Epithelial cell of proximal tubule (primary cell): ENCODE results near the gene PTPN3. TPM values are rescaled to one million over a fixed set of nuclear protein-coding genes. Genes with fewer than 3 reads are reported as not detected.
"Not testable (repeated sequence)": the region's sequence is repeated elsewhere in the genome, so short reads cannot be mapped to it uniquely, and the experiment has no call there.

Experiments
- DNase-seq: peaks from one replicate; pipeline ENCODE4 v3.0.0-alpha.2; 2011; ENCODE audit warnings: low read depth
- H3K4me3 ChIP-seq: 2 replicates; pipeline ENCODE4 v1.5.1; 2011; ENCODE audit warnings: low read depth, mild to moderate bottlenecking, low read length
- total RNA-seq: library from RNA; depleted of rRNA; stranded (reverse); fragments of >200 nt; gene quantifications from 2 replicates; pipeline ENCODE4 v1.2.3, GENCODE V29; 2015
- TF ChIP-seq, protein P1 (sequence below): conservative IDR thresholded peaks from 2 replicates; pipeline ENCODE4 v1.5.1; 2012; ENCODE audit warnings: low read depth, mild to moderate bottlenecking, low read length

Gene PTPN3
- total RNA-seq, 1 donor from 2014 or later, result 53.0 TPM

DNA sequence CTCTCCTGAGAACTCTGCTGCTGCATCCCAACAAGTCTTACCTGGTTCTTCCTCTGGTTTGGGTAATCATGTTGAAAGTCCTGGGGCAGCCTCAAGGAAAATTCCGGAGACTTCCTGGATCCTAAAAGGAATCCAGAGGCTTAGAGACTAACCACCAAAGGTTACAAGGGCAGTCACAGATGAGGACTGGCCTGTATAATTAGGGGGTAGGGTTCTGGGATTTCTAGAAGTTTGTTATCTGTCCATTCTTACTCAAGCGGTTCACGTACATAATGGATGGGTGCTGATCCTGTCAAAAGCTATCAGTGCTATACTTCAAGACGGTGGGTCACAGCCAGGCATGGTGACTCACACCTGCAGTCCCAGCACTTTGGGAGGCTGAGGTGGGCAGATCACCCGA, 125.9 kb downstream of the PTPN3 start:
- DNase-seq, result no peak
- H3K4me3 ChIP-seq, result no peak overlapping the region
- TF ChIP-seq, protein P1, sequence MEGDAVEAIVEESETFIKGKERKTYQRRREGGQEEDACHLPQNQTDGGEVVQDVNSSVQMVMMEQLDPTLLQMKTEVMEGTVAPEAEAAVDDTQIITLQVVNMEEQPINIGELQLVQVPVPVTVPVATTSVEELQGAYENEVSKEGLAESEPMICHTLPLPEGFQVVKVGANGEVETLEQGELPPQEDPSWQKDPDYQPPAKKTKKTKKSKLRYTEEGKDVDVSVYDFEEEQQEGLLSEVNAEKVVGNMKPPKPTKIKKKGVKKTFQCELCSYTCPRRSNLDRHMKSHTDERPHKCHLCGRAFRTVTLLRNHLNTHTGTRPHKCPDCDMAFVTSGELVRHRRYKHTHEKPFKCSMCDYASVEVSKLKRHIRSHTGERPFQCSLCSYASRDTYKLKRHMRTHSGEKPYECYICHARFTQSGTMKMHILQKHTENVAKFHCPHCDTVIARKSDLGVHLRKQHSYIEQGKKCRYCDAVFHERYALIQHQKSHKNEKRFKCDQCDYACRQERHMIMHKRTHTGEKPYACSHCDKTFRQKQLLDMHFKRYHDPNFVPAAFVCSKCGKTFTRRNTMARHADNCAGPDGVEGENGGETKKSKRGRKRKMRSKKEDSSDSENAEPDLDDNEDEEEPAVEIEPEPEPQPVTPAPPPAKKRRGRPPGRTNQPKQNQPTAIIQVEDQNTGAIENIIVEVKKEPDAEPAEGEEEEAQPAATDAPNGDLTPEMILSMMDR, result no peak

DNA sequence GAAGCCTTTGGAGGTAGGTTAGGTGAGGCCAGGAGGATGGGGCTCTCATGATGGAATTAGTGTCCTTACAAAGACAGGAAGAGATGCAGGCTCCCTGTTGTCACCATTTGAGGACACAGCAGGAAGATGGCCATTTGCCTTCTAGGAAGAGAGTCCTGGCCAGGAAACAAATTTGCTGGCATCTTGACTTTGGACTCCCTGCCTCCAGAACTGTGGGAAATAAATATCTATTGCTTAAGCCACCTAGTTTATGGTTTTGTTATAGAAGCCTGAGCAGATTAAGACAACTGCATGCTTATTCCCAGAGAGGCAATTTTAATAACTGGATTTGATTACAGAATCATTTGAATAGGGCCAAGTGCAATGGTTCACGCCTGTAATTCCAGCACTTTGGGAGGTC, 126.7 kb downstream of the PTPN3 start:
- no peak for DNase-seq
- H3K4me3 ChIP-seq, result no peak overlapping the region
- TF ChIP-seq, protein P1, result no peak

DNA sequence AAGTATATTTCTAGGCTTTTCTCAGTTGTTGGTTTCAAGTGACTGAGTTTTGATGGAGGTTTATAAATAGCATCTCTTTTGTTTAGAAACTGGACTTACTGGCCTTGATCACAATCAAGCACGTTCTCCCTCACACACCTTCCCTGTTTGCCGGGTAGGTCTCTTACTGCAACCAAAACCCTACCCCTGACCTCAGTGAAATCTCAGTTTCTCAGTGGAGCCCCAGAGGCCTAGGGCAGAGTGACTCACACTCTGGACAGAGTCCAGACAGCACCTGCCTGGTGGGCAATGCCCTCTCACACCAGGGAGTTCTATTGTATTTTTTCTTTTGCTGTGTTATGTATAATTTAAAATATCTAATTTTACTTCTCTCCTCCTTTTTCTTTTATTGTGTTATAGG, 128.8 kb downstream of the PTPN3 start:
- no peak for DNase-seq
- H3K4me3 ChIP-seq, result no peak overlapping the region
- TF ChIP-seq, protein P1, result no peak

DNA sequence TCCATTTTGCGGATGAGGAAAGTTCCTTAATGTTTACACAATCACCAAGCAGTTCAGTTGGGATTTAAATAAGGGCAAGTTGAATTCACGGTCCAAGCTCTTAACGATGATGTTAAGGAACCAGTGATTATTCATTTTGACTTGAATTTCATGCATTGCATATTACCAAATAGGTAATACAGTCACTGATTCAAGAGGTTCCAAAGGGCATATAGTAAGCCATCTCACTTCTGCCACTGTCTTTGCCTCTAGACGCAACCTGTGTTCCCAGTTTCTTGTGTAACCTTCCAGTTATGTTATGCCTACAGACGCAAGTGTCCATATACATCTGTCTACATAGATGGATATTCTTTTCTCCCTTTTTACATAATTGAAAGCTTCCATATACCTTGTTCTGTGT, 137.3 kb downstream of the PTPN3 start:
- TF ChIP-seq, protein P1, result no peak
- H3K4me3 ChIP-seq, result no peak overlapping the region
- DNase-seq, result no peak

DNA sequence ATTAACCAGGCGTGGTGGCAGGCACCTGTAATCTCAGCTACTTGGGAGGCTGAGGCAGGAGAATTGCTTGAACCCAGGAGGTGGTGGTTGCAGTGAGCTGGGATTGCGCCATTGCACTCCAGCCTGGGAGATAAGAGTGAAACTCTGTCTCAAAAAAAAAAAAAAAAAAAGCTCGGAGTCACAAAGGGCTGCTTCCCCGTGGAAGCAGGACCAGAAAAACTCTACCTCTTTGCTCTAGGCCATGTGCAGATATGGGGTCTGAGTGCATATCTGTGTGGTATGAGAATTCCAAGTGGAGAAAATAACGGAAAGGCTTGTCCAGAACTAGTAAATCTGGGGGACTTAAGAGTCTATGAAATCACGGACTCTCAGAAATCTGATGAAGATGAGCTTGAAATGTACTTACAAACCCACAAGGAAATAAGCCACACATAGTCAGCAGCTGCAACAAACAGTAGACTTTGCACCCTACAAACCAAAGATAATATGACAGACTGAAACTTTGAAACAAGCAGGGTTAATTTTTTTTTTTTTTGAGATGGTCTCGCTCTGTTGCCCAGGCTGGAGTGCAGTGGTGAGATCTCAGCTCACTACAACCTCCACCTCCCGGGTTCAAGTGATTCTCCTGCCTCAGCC, 139.0 kb downstream of the PTPN3 start:
- H3K4me3 ChIP-seq, DNase-seq: not testable (repeated sequence)

DNA sequence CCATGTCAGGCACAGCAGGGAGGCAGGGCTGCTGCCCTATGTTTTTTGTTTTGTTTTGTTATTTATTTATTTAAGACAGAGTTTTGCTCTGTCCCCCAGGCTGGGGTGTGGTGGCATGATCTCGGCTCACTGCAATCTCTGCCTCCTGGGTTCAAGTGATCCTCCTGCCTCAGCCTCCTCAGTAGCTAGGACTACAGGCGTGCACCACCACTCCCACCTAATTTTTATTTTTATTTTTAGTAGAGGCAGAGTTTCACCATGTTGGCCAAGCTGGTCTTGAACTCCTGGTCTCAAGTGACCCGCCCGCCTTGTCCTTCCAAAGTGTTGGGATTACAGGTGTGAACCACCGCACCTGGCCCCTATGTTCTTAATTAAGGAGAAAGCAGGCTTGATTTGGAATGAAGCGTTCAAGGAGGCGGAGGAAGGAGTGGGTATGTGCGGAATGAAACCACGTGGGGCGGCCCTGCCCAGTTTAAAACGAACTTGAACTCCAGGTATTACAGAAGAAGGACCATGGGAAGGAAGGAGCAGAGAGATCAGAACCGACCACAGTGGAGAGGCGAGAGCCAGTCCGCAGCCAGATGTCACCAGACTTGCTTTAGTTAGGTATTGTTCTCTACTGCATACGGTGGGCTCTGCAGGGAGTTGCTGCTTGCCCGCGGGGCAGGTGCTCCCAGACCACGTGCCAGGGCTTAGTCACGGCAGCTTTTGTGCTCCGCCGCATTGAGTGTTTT, 142.4 kb downstream of the PTPN3 start:
- TF ChIP-seq, protein P1, result no peak
- H3K4me3 ChIP-seq, result no peak overlapping the region
- DNase-seq, result no peak

DNA sequence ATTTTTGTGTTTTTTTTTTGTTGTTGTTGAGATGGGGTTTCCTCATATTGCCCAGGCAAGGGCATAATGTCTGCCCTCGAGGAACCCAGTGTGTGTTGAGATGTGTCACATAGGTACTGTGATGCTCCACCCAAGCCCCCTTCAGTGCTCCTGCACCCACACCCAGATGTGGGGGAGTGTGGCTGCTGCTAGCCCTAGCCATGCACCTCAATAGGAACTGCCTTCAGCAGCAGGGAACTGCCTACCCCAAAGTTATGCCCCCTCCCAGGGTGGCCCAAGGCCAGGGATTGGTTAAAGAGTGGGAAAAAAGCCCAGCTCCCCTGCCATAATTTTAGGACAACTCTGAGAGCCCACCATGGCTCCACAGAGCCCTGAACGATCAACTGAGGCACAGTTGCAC, 143.9 kb downstream of the PTPN3 start:
- no peak overlapping the region for H3K4me3 ChIP-seq
- TF ChIP-seq, protein P1, result no peak
- DNase-seq, result no peak
